GM12892 (cell line): ENCODE results near the gene SLCO4A1.

Experiments used
- POLR2A ChIP-seq: IDR thresholded peaks from 2 replicates; pipeline ENCODE4 v1.6.1; 2011; ENCODE audit warnings: low read depth, low read length, control low read depth
- POLR2AphosphoS5 ChIP-seq: IDR thresholded peaks from 2 replicates; pipeline ENCODE4 v1.6.1; 2011; ENCODE audit warnings: low read depth, low read length, control low read depth
- TAF1 ChIP-seq: IDR thresholded peaks from 2 replicates; pipeline ENCODE4 v1.6.1; 2011; ENCODE audit warnings: low read depth, mild to moderate bottlenecking, control low read depth, low read length, borderline replicate concordance

DNA sequence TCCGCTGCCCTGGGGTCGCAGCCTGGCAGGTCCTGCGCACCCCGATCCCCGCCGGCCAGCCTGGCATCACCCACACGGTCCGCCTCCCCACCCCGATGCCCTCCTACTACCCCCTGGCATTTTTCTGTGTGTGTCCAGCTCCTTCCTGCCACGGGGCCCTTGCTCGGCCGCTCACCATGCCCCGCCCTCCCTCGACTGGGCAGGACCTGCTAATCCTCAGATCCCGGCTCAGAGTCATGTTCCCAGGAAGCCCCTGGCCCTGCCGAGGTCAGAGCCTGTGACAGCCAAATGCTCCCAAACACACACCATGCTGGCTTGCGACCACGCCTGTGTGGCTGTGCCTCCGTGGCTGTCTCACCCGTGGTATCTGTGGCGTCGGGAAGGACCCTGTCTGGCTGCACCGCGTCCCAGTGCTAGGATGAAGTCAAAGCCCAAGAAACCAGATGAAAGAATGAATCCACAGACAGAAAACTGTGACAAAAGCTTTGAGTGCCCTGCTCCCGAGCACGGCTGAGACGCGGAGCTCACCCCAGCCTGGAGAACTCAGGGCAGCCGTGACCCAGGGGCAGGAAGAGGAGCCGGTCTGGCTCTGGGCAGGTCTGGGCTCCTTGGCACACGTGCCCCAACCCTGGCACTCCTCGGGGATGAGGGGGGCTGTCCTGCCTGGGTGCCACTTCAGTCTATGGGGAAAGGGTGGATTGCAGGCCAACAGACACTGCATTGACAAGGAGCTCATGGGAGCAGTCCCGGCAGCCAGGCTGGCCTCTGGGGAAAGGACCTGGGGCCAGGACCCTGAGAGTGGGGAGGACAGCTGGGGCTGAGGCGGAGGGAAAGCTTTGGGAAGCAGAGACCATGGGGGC lies 20.8 kb upstream of the SLCO4A1 start:
- TF ChIP-seq POLR2AphosphoS5 (no peak), TAF1 (no peak), POLR2A (no peak)
